ENCODE results near the gene PLK3. TPM values are rescaled to one million over a fixed set of nuclear protein-coding genes. Genes with fewer than 3 reads are reported as not detected.

Gene PLK3
- total and polyA plus RNA-seq, 10 of the 15 experiments (the other 5 are each of a cell fraction or from before 2014, with no cell fraction given) = 1.5 to 23.2 (median 12.1) TPM

DNA sequence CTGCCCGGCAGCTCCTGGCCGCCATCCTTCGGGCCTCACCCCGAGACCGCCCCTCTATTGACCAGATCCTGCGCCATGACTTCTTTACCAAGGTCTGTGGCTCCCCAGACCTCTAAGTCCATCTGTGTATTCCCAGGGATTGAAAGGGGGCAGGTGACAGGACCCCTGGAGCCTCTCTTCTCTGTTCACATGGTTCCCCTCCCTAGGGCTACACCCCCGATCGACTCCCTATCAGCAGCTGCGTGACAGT is 2.8 kb downstream of the PLK3 start (continued):
- TF ChIP-seq SPI1 (IDR thresholded peaks at IDR 0.05; ENCODE audit: borderline replicate concordance, insufficient read depth, low read depth, low read length) (no peak), GABPA (IDR thresholded peaks at IDR 0.05; ENCODE audit: low read depth) (no peak), MYB (IDR thresholded peaks at IDR 0.05; ENCODE audit: borderline replicate concordance, low read depth, low read length) (no peak), RAD51 (IDR thresholded peaks at IDR 0.05) (no peak)
- TF ChIP-seq, protein P1, sequence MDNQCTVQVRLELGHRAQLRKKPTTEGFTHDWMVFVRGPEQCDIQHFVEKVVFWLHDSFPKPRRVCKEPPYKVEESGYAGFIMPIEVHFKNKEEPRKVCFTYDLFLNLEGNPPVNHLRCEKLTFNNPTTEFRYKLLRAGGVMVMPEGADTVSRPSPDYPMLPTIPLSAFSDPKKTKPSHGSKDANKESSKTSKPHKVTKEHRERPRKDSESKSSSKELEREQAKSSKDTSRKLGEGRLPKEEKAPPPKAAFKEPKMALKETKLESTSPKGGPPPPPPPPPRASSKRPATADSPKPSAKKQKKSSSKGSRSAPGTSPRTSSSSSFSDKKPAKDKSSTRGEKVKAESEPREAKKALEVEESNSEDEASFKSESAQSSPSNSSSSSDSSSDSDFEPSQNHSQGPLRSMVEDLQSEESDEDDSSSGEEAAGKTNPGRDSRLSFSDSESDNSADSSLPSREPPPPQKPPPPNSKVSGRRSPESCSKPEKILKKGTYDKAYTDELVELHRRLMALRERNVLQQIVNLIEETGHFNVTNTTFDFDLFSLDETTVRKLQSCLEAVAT (IDR thresholded peaks at IDR 0.05) = no peak
- TF ChIP-seq, protein P2, sequence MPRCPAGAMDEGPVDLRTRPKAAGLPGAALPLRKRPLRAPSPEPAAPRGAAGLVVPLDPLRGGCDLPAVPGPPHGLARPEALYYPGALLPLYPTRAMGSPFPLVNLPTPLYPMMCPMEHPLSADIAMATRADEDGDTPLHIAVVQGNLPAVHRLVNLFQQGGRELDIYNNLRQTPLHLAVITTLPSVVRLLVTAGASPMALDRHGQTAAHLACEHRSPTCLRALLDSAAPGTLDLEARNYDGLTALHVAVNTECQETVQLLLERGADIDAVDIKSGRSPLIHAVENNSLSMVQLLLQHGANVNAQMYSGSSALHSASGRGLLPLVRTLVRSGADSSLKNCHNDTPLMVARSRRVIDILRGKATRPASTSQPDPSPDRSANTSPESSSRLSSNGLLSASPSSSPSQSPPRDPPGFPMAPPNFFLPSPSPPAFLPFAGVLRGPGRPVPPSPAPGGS (IDR thresholded peaks at IDR 0.05; ENCODE audit: borderline replicate concordance, insufficient read depth, low read depth, low read length, poor library complexity, severe bottlenecking) = no peak

DNA sequence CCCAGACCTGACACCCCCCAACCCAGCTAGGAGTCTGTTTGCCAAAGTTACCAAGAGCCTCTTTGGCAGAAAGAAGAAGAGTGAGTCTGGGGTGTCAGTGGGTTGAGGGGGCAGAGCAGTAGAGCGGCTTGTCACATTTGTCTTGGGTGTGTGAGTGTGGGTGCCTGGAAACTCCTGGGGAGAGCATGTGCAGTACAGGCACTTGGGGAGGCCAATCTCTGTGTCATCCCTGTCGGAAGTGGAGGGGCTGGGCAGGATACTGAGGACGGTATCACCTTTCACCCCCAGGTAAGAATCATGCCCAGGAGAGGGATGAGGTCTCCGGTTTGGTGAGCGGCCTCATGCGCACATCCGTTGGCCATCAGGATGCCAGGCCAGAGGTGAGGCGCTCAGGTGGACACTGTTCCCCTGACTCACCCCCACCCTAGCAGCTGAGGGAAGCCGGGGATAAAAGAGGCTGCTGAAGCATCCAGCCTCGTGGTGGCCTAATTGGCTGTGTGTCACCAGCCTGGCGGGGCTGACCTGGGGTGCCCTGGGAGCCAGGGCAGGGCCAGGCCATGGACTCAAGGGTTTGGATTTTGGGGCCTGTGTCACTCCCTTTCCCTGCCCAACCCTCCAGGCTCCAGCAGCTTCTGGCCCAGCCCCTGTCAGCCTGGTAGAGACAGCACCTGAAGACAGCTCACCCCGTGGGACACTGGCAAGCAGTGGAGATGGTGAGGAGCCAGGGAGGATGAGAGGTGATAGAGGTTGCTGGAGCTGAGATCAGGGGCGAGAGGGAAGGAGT is 3.3 kb downstream of the PLK3 start:
- ATAC-seq = no peak
- Histone ChIP-seq H3K9ac (ENCODE audit: control insufficient read depth, insufficient read depth, low read length) (no peak overlapping the region), H3K4me2 (ENCODE audit: control insufficient read depth, insufficient read depth) (no peak overlapping the region; the same call in 1 of the 2 replicates), H2AFZ (ENCODE audit: control insufficient read depth, low read depth, low read length) (no peak overlapping the region), H3K4me1 (ENCODE audit: control insufficient read depth, insufficient read depth, low read length) (peaks cover 36% of the 10 kb centered on the region), H3K79me2 (ENCODE audit: control insufficient read depth, insufficient read depth, low read length) (peaks cover 21% of the 10 kb centered on the region), H3K27me3 (replicated peaks in 1 of 2; ENCODE audit: control insufficient read depth in 2 of 2, insufficient read depth in 2 of 2, low read length in 1 of 2) (no peaks in the 10 kb centered on the region), H3K4me3 (no peak overlapping the region), H3K9me3 (replicated peaks; ENCODE audit: control insufficient read depth, insufficient read depth, low read length) (no peaks in the 10 kb centered on the region), H3K36me3 (ENCODE audit: control insufficient read depth in 2 of 2, insufficient read depth in 2 of 2, low read length in 1 of 2) (peaks cover 6 to 9% of the 10 kb centered on the region in 2 experiments), H4K20me1 (ENCODE audit: control insufficient read depth, insufficient read depth) (no peaks in the 10 kb centered on the region), H3K27ac (ENCODE audit: control insufficient read depth, insufficient read depth) (no peak overlapping the region)
- ChIA-PET CTCF (no interaction called here), SMC1A (ENCODE audit: uncharacterized antibody, unreplicated experiment) (no interaction called here), RAD21 (ENCODE audit: unreplicated experiment) (no interaction called here), POLR2A (interaction anchor here (0.6 to 1.3 kb wide), 4 partner anchors 10 to 82 kb away, joined by 3 to 4 read pairs (median 4); no protein-coding TSS in a partner anchor)
- TF ChIP-seq BCL11A (IDR thresholded peaks at IDR 0.05; ENCODE audit: low read depth, low read length) (no peak), POLR2AphosphoS5 (IDR thresholded peaks at IDR 0.05; ENCODE audit: low read length) (0 out of 2 replicates have a peak, but pooled peaks have one; percentile 23)
- no peak for FAIRE-seq
- WGBS (ENCODE audit: insufficient coverage, insufficient replicate concordance, low lambda C conversion rate, missing lambda C conversion rate) = 92% methylated on average over 13 of the region's 13 CpGs
- intact Hi-C loops (cut with micrococcal nuclease; ENCODE audit: unreplicated experiment) = no loop called here
- DNase-seq (ENCODE audit: low read depth, low spot score) = no peak
- in situ Hi-C loops (cut with MboI) = no loop called here
- no TSS peak for BruUV-seq (replicated peaks)

All from GM12878 (cell line).